Stomach (tissue), 9 donors: ENCODE data around the gene LRRC4B. TPM values are rescaled to one million over a fixed set of nuclear protein-coding genes. Genes with fewer than 3 reads are reported as not detected.

ENCODE experiments used
- DNase-seq, 2 donors: peaks; one replicate each; pipeline versions ENCODE4 v3.0.0 to v3.0.0-alpha.2; 2013 to 2019
- H3K27ac ChIP-seq, 5 donors: fragments of 200-600 bp in 4 of 5; sonication (generic) in 4 of 5; one replicate each; pipeline ENCODE4 v1.5.1; 2013 to 2019; ENCODE audit warnings: mild to moderate bottlenecking in 1 of 5, moderate library complexity in 1 of 5
- H3K27me3 ChIP-seq, 3 donors: fragments of 200-600 bp; sonication (generic); one replicate each; pipeline ENCODE4 v1.5.1; 2017 to 2019; ENCODE audit warnings: mixed run types in 1 of 3
- H3K36me3 ChIP-seq, 4 donors: fragments of 200-600 bp; sonication (generic); 1 replicate in 3 of 4; 2 replicates in 1 of 4; pipeline ENCODE4 v1.5.1; 2016 to 2019
- H3K4me1 ChIP-seq, 4 donors: fragments of 200-600 bp; sonication (generic); one replicate each; pipeline ENCODE4 v1.5.1; 2016 to 2019
- H3K4me3 ChIP-seq, 4 donors: fragments of 200-600 bp; sonication (generic) in 3 of 4; one replicate each; pipeline ENCODE4 v1.5.1; 2016 to 2019; ENCODE audit warnings: mild to moderate bottlenecking in 1 of 4
- H3K9me3 ChIP-seq, 4 donors: fragments of 200-600 bp; sonication (generic); one replicate each; pipeline ENCODE4 v1.5.1; 2016 to 2019
- CTCF ChIP-seq, 7 experiments: fragments of 450-650 bp in 4 of 7; fragments of 200-600 bp in 3 of 7; sonication (generic) in 3 of 7; IDR thresholded peaks; one replicate each; pipeline ENCODE4 v1.5.1; 2016 to 2019; ENCODE audit warnings: antibody characterized with exemption in 7 of 7, control low read depth in 2 of 7, mild to moderate bottlenecking in 1 of 7
- EP300 ChIP-seq: sonication (generic); formaldehyde crosslinking; IDR thresholded peaks from one replicate; pipeline ENCODE4 v1.6.1; 2017; ENCODE audit warnings: antibody characterized with exemption
- POLR2A ChIP-seq, 4 donors: fragments of 450-650 bp; IDR thresholded peaks; one replicate each; pipeline ENCODE4 v1.6.1; 2016; ENCODE audit warnings: antibody characterized with exemption in 4 of 4, control low read depth in 2 of 4, mild to moderate bottlenecking in 1 of 4, moderate library complexity in 1 of 4
- POLR2AphosphoS5 ChIP-seq, 3 donors: sonication (generic); formaldehyde crosslinking; IDR thresholded peaks; one replicate each; pipeline ENCODE4 v1.6.1; 2016; ENCODE audit warnings: antibody characterized with exemption in 3 of 3
- WGBS, 5 donors: extraction: QIAGEN DNeasy Blood & Tissue Kit in 3 of 5; methylation state at CpG; one replicate each; pipeline versions ENCODE4 v1.1.5 to v1.1.7; 2013 to 2018; 5-methylcytosine and 5-hydroxymethylcytosine counted together
- intact Hi-C: fragments of 100-400 bp; cut with DNase I; formaldehyde crosslinking; loops from one replicate; pipeline ENCODE4 v1.15.1; 2023; ENCODE audit warnings: low total_unique reads
- polyA plus RNA-seq, 3 donors: library from polyadenylated mRNA; stranded (reverse); fragments of 200-250 nt; gene quantifications; one replicate each; pipeline ENCODE4 v1.2.3, GENCODE V29; 2013
- total RNA-seq, 5 donors: library from RNA; depleted of rRNA; stranded (reverse); fragments of >200 nt; gene quantifications; one replicate each; pipeline versions ENCODE4 v1.1.0 to v1.2.3, GENCODE V29; 2014 to 2016
- donor health status: healthy with polysubstance abuse.
- donor health status: Bipolar disorder and iron deficiency.
- donor health status: healthy.

LRRC4B gene
- total and polyA plus RNA-seq, 8 donors: 0.45 to 4.4 (median 1.5) TPM; not detected in 1

GRCh38 chr19:50549927-50550593 lies 18.2 kb downstream of the LRRC4B start:
- intact Hi-C loops: no loop called here
- no peak for DNase-seq
- peaks cover 0 to 14% (median 7%) of the 10 kb centered on the region in 4 donors for H3K4me1 ChIP-seq
- TF ChIP-seq POLR2AphosphoS5 (IDR thresholded peaks at IDR 0.05): no peak
- no peak for TF ChIP-seq POLR2A (IDR thresholded peaks at IDR 0.05)
- no peak for TF ChIP-seq EP300
- no peak for TF ChIP-seq CTCF (IDR thresholded peaks at IDR 0.05)
- H3K36me3 ChIP-seq: no peaks in the 10 kb centered on the region
- peak overlapping the region in 3 of 4 donors; percentile 30 to 33 (median 33) for H3K4me3 ChIP-seq
- 63 to 73% (median 67%) methylated on average over 12 to 17 of the region's 17 CpGs for WGBS, 5 donors
- no peaks in the 10 kb centered on the region for H3K9me3 ChIP-seq
- peaks cover 0 to 84% (median 25%) of the 10 kb centered on the region in 3 donors for H3K27me3 ChIP-seq
- H3K27ac ChIP-seq: no peak overlapping the region

- H3K27me3 ChIP-seq: peaks cover 0 to 76% (median 21%) of the 10 kb centered on the region in 3 donors
- peaks cover 0 to 14% (median 7%) of the 10 kb centered on the region in 4 donors for H3K4me1 ChIP-seq
- no peak overlapping the region for H3K27ac ChIP-seq
- intact Hi-C loops: no loop called here
- no peak overlapping the region for H3K4me3 ChIP-seq
- H3K9me3 ChIP-seq: no peaks in the 10 kb centered on the region
- DNase-seq: no peak
- TF ChIP-seq POLR2A (IDR thresholded peaks at IDR 0.05) (no peak), EP300 (no peak), CTCF (IDR thresholded peaks at IDR 0.05) (no peak), POLR2AphosphoS5 (IDR thresholded peaks at IDR 0.05) (no peak)
- no peaks in the 10 kb centered on the region for H3K36me3 ChIP-seq
- 67 to 85% (median 71%) methylated on average over 21 to 22 of the region's 22 CpGs for WGBS, 5 donors
Measured at GRCh38 chr19:50549059-50549926, 18.9 kb downstream of the LRRC4B start.

GRCh38 chr19:50548191-50549058 lies 19.8 kb downstream of the LRRC4B start:
- Histone ChIP-seq H3K4me3 (no peak overlapping the region), H3K36me3 (no peaks in the 10 kb centered on the region), H3K4me1 (peaks cover 0 to 14% (median 7%) of the 10 kb centered on the region in 4 donors), H3K9me3 (no peaks in the 10 kb centered on the region), H3K27me3 (peaks cover 0 to 68% (median 18%) of the 10 kb centered on the region in 3 donors), H3K27ac (no peak overlapping the region)
- WGBS, 5 donors: 65 to 76% (median 74%) methylated on average over 19 to 45 of the region's 45 CpGs
- intact Hi-C loops: no loop called here
- no peak for DNase-seq
- TF ChIP-seq POLR2A (IDR thresholded peaks at IDR 0.05) (no peak), CTCF (IDR thresholded peaks at IDR 0.05) (no peak), POLR2AphosphoS5 (IDR thresholded peaks at IDR 0.05) (no peak), EP300 (no peak)
